ENCODE measurements around the gene ATP5ME.

ATP5ME gene

DNA sequence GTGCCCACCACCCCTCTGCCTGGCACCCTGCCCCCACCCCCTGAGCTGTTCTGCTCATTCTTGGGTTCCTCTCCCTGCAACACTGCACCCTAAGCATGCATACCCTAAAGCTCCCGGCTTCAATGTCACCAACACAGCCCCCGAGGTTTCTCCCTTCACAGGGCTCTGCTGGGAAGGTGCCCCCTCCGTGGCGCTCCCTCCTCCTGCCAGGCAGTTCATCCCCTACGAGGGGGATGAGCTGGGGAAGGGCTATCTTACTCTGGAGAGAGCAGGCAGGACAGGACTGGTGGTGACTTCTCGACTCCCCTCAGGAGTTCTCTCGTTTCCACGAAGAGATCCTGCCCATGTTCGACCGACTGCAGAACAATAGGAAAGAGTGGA, 6.5 kb downstream of the ATP5ME start:
- Histone ChIP-seq H3K9ac (ENCODE audit: low read length) (no peak overlapping the region), H3K79me2 (ENCODE audit: insufficient read depth, low read length) (0 out of 2 replicates have a peak, but pooled peaks cover 3% of the 10 kb centered on the region), H2AFZ (ENCODE audit: low read depth, low read length, severe bottlenecking) (no peak overlapping the region), H3K9me3 (ENCODE audit: insufficient read depth, low read length) (no peaks in the 10 kb centered on the region), H3K4me3 (ENCODE audit: insufficient read depth, low read length, poor library complexity, severe bottlenecking) (no peak overlapping the region), H3K9me2 (replicated peaks; ENCODE audit: insufficient read depth, low read length) (no peaks in the 10 kb centered on the region), H3K4me2 (ENCODE audit: low read depth, low read length, poor library complexity, severe bottlenecking) (no peak overlapping the region), H3K36me3 (ENCODE audit: low read length) (no peaks in the 10 kb centered on the region), H3F3A (ENCODE audit: insufficient read depth) (peaks cover 16% of the 10 kb centered on the region; the same call in 1 of the 2 replicates), H3K27ac (ENCODE audit: low read depth, low read length) (no peak overlapping the region; the same call in 1 of the 2 replicates), H4K20me1 (ENCODE audit: low read depth, low read length) (no peaks in the 10 kb centered on the region), H3K27me3 (ENCODE audit: low read length) (no peaks in the 10 kb centered on the region)
- TF ChIP-seq EZH2phosphoT487 (conservative IDR thresholded peaks at IDR 0.05; ENCODE audit: low read length) = no peak
- TF ChIP-seq, protein P1, sequence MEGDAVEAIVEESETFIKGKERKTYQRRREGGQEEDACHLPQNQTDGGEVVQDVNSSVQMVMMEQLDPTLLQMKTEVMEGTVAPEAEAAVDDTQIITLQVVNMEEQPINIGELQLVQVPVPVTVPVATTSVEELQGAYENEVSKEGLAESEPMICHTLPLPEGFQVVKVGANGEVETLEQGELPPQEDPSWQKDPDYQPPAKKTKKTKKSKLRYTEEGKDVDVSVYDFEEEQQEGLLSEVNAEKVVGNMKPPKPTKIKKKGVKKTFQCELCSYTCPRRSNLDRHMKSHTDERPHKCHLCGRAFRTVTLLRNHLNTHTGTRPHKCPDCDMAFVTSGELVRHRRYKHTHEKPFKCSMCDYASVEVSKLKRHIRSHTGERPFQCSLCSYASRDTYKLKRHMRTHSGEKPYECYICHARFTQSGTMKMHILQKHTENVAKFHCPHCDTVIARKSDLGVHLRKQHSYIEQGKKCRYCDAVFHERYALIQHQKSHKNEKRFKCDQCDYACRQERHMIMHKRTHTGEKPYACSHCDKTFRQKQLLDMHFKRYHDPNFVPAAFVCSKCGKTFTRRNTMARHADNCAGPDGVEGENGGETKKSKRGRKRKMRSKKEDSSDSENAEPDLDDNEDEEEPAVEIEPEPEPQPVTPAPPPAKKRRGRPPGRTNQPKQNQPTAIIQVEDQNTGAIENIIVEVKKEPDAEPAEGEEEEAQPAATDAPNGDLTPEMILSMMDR (IDR thresholded peaks at IDR 0.05; ENCODE audit: insufficient read depth, low read length, poor library complexity, severe bottlenecking) = no peak

DNA sequence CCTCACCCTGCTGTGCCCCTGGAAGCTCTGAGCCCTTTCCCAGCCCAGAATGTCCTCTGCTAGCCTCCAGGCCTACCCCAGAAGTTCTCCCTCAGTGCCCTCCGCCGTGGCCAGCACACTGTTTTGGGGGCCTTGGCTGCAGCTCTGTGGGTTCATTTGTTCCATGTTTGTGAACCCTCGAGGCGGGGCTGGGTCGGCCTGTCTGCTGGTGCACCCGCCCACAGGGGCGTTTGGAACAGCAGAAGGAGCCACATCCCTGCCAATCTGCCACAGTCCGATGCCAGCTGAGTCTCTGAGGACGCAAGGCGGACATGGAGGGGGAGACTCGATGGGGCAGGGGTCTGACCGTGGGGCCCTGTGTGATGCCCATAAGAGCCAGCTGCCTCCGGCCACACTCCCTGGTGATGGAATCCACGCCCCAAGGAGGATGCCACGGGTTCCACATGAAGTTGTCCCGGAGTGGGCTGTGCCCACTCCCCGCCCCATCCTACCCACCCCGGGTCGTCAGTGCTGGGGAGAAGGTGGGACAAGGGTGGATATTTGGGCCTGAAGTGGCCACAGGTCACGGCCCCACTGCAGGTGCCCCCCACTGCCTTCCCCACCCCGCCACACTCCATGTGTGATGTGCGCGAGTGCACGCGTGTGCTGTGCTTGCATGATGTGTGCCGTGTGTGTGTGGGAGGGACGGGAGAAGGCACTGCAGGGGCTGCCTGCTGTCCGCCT, 7.1 kb downstream of the ATP5ME start:
- no peaks in the 10 kb centered on the region for H3K36me3 ChIP-seq (ENCODE audit: low read length)
- no peaks in the 10 kb centered on the region for H3K27me3 ChIP-seq (ENCODE audit: low read length)
- no peak overlapping the region for H3K9ac ChIP-seq (ENCODE audit: low read length)
- no peak overlapping the region for H3K27ac ChIP-seq (ENCODE audit: low read depth, low read length)
- H4K20me1 ChIP-seq (ENCODE audit: low read depth, low read length) = no peaks in the 10 kb centered on the region
- no peaks in the 10 kb centered on the region for H3K9me2 ChIP-seq (replicated peaks; ENCODE audit: insufficient read depth, low read length)
- TF ChIP-seq EZH2phosphoT487 (conservative IDR thresholded peaks at IDR 0.05; ENCODE audit: low read length) = no peak
- TF ChIP-seq, protein P1 (IDR thresholded peaks at IDR 0.05; ENCODE audit: insufficient read depth, low read length, poor library complexity, severe bottlenecking) = no peak
- no peaks in the 10 kb centered on the region for H3K9me3 ChIP-seq (ENCODE audit: insufficient read depth, low read length)
- H3K4me2 ChIP-seq (ENCODE audit: low read depth, low read length, poor library complexity, severe bottlenecking) = no peak overlapping the region
- no peak overlapping the region for H2AFZ ChIP-seq (ENCODE audit: low read depth, low read length, severe bottlenecking)
- H3K79me2 ChIP-seq (ENCODE audit: insufficient read depth, low read length) = no peaks in the 10 kb centered on the region
- H3K4me3 ChIP-seq (ENCODE audit: insufficient read depth, low read length, poor library complexity, severe bottlenecking) = no peak overlapping the region
- peaks cover 16% of the 10 kb centered on the region; the same call in 1 of the 2 replicates for H3F3A ChIP-seq (ENCODE audit: insufficient read depth)

DNA sequence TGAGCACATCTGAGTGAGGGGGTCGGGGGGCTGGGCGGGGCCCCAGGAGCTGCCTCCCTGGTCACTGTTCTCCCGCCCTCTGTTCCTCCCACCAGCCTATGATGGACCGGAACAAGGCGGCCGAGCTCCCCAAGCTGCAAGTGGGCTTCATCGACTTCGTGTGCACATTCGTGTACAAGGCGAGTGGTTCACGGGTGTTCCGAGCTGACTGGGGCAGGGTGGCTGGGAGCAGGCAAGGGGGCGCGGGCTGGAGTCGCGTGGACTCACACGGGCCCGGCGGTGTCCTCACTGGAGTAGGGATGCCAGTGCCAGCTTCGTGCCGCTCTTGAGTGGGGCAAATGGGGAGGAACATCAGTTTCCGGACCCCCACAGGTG, 7.7 kb downstream of the ATP5ME start:
- Histone ChIP-seq H3K9me3 (ENCODE audit: insufficient read depth, low read length) (no peaks in the 10 kb centered on the region), H3K9me2 (replicated peaks; ENCODE audit: insufficient read depth, low read length) (no peaks in the 10 kb centered on the region), H3K4me2 (ENCODE audit: low read depth, low read length, poor library complexity, severe bottlenecking) (no peak overlapping the region), H3K9ac (ENCODE audit: low read length) (no peak overlapping the region), H3K79me2 (ENCODE audit: insufficient read depth, low read length) (no peaks in the 10 kb centered on the region), H3K4me3 (ENCODE audit: insufficient read depth, low read length, poor library complexity, severe bottlenecking) (no peak overlapping the region), H3K27ac (ENCODE audit: low read depth, low read length) (no peak overlapping the region), H3K36me3 (ENCODE audit: low read length) (no peaks in the 10 kb centered on the region), H3K27me3 (ENCODE audit: low read length) (no peaks in the 10 kb centered on the region), H3F3A (ENCODE audit: insufficient read depth) (0 out of 2 replicates have a peak, but pooled peaks cover 13% of the 10 kb centered on the region), H4K20me1 (ENCODE audit: low read depth, low read length) (no peaks in the 10 kb centered on the region), H2AFZ (ENCODE audit: low read depth, low read length, severe bottlenecking) (no peak overlapping the region)
- TF ChIP-seq, protein P1 (IDR thresholded peaks at IDR 0.05; ENCODE audit: insufficient read depth, low read length, poor library complexity, severe bottlenecking) = no peak
- TF ChIP-seq EZH2phosphoT487 (conservative IDR thresholded peaks at IDR 0.05; ENCODE audit: low read length) = no peak

Data from SU-DHL-6 (cell line).